ENCODE results near the gene SYT10. TPM values are rescaled to one million over a fixed set of nuclear protein-coding genes. Genes with fewer than 3 reads are reported as not detected.

Gene SYT10
- total and polyA plus RNA-seq, 4 donors, result 0.08 to 0.84 (median 0.13) TPM

DNA sequence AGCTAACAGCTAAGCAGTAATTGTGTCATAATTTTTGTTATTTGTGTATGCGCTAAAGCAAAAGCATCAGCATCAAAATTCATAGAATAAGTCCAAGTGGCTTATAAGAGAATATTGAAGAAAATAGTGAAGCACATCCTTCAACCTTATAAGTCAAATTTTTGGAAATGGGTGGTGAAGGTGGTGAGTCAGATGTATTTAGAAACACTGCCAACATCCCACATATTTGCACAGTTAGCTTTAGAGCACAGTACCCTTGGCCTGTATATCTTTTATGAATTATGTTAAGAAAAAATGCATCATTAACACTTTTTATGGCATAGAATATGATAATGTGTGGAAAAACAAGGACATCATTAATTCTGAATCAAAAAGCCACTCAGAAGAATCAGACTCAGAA is 8.0 kb downstream of the SYT10 start:
- H3K36me3 ChIP-seq (ENCODE audit: control insufficient read depth in 4 of 4, insufficient read depth in 3 of 4, low read depth in 1 of 4, low read length in 3 of 4), result no peaks in the 10 kb centered on the region
- peaks cover 0 to 6% (median under 1%) of the 10 kb centered on the region in 4 donors for H3K27me3 ChIP-seq (ENCODE audit: control insufficient read depth in 4 of 4, insufficient read depth in 4 of 4, low read length in 3 of 4)
- no peak for DNase-seq (ENCODE audit: low spot score)
- H3K4me3 ChIP-seq (ENCODE audit: low read depth in 1 of 3, low read length in 3 of 3), result no peak overlapping the region
- WGBS, result 98% methylated on average over 1 of the region's 1 CpG
- no peak for TF ChIP-seq EGR1 (IDR thresholded peaks at IDR 0.05; ENCODE audit: low read depth in 2 of 2)
- no peak for TF ChIP-seq GABPA (IDR thresholded peaks at IDR 0.05 in 1 of 2, conservative IDR thresholded peaks at IDR 0.05 in 1 of 2)
- no peak for TF ChIP-seq YY1 (IDR thresholded peaks at IDR 0.05)
- TF ChIP-seq FOXA2 (IDR thresholded peaks at IDR 0.05), result no peak
- TF ChIP-seq, protein P1, sequence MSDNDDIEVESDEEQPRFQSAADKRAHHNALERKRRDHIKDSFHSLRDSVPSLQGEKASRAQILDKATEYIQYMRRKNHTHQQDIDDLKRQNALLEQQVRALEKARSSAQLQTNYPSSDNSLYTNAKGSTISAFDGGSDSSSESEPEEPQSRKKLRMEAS (IDR thresholded peaks at IDR 0.05), result no peak
- TF ChIP-seq JUND (IDR thresholded peaks at IDR 0.05), result no peak
- no peak for TF ChIP-seq HNF4A (conservative IDR thresholded peaks at IDR 0.05)
- no peaks in the 10 kb centered on the region for H3K4me1 ChIP-seq (ENCODE audit: control insufficient read depth in 4 of 4, insufficient read depth in 4 of 4, low read length in 3 of 4)
- no peaks in the 10 kb centered on the region for H3K9me3 ChIP-seq (ENCODE audit: control insufficient read depth in 4 of 4, low read length in 3 of 4)
- H3K27ac ChIP-seq (ENCODE audit: low read depth in 1 of 2, low read length in 2 of 2), result no peak overlapping the region
- H3K9ac ChIP-seq (ENCODE audit: low read depth in 1 of 2, low read length in 2 of 2), result no peak overlapping the region

DNA sequence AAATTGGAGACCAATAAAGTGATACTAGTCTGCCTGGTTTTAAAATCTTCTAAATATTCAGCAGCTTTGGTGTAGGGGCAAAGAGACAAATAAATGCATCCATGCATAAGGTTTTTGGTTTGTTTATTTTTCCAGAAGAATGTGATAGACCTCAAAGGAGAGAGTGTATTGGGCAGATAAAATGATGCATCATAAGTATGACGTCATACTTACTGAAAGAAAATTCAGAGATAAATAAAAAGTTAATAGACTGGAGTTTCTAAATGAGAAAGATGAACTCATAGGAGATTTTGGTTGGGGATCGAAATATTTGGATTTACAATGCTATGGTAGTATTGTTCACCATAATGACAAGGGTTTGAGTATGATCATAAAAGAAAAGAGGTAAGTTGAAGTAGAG is 10.2 kb downstream of the SYT10 start:
- Histone ChIP-seq H3K27ac (ENCODE audit: low read depth in 1 of 2, low read length in 2 of 2) (no peak overlapping the region), H3K4me1 (ENCODE audit: control insufficient read depth in 4 of 4, insufficient read depth in 4 of 4, low read length in 3 of 4) (no peaks in the 10 kb centered on the region), H3K9me3 (ENCODE audit: control insufficient read depth in 4 of 4, low read length in 3 of 4) (no peaks in the 10 kb centered on the region), H3K9ac (ENCODE audit: low read depth in 1 of 2, low read length in 2 of 2) (no peak overlapping the region), H3K4me3 (ENCODE audit: low read depth in 1 of 3, low read length in 3 of 3) (no peak overlapping the region), H3K36me3 (ENCODE audit: control insufficient read depth in 4 of 4, insufficient read depth in 3 of 4, low read depth in 1 of 4, low read length in 3 of 4) (no peaks in the 10 kb centered on the region), H3K27me3 (ENCODE audit: control insufficient read depth in 4 of 4, insufficient read depth in 4 of 4, low read length in 3 of 4) (peaks cover 0 to 2% (median under 1%) of the 10 kb centered on the region in 4 donors)
- 60% methylated on average over 2 of the region's 2 CpGs for WGBS
- TF ChIP-seq HNF4G (IDR thresholded peaks at IDR 0.05) (no peak), EGR1 (IDR thresholded peaks at IDR 0.05; ENCODE audit: low read depth in 2 of 2) (no peak), RXRA (IDR thresholded peaks at IDR 0.05) (no peak), YY1 (IDR thresholded peaks at IDR 0.05) (no peak), HNF4A (conservative IDR thresholded peaks at IDR 0.05) (no peak), JUND (IDR thresholded peaks at IDR 0.05) (no peak), RAD21 (IDR thresholded peaks at IDR 0.05) (no peak), GABPA (IDR thresholded peaks at IDR 0.05 in 1 of 2, conservative IDR thresholded peaks at IDR 0.05 in 1 of 2) (no peak), NR2F2 (IDR thresholded peaks at IDR 0.05) (no peak), TAF1 (conservative IDR thresholded peaks at IDR 0.05) (no peak)
- TF ChIP-seq, protein P2, sequence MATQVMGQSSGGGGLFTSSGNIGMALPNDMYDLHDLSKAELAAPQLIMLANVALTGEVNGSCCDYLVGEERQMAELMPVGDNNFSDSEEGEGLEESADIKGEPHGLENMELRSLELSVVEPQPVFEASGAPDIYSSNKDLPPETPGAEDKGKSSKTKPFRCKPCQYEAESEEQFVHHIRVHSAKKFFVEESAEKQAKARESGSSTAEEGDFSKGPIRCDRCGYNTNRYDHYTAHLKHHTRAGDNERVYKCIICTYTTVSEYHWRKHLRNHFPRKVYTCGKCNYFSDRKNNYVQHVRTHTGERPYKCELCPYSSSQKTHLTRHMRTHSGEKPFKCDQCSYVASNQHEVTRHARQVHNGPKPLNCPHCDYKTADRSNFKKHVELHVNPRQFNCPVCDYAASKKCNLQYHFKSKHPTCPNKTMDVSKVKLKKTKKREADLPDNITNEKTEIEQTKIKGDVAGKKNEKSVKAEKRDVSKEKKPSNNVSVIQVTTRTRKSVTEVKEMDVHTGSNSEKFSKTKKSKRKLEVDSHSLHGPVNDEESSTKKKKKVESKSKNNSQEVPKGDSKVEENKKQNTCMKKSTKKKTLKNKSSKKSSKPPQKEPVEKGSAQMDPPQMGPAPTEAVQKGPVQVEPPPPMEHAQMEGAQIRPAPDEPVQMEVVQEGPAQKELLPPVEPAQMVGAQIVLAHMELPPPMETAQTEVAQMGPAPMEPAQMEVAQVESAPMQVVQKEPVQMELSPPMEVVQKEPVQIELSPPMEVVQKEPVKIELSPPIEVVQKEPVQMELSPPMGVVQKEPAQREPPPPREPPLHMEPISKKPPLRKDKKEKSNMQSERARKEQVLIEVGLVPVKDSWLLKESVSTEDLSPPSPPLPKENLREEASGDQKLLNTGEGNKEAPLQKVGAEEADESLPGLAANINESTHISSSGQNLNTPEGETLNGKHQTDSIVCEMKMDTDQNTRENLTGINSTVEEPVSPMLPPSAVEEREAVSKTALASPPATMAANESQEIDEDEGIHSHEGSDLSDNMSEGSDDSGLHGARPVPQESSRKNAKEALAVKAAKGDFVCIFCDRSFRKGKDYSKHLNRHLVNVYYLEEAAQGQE (IDR thresholded peaks at IDR 0.05), result no peak
- TF ChIP-seq, protein P1 (IDR thresholded peaks at IDR 0.05), result no peak
- TF ChIP-seq, protein P3, sequence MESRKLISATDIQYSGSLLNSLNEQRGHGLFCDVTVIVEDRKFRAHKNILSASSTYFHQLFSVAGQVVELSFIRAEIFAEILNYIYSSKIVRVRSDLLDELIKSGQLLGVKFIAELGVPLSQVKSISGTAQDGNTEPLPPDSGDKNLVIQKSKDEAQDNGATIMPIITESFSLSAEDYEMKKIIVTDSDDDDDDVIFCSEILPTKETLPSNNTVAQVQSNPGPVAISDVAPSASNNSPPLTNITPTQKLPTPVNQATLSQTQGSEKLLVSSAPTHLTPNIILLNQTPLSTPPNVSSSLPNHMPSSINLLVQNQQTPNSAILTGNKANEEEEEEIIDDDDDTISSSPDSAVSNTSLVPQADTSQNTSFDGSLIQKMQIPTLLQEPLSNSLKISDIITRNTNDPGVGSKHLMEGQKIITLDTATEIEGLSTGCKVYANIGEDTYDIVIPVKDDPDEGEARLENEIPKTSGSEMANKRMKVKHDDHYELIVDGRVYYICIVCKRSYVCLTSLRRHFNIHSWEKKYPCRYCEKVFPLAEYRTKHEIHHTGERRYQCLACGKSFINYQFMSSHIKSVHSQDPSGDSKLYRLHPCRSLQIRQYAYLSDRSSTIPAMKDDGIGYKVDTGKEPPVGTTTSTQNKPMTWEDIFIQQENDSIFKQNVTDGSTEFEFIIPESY (IDR thresholded peaks at IDR 0.05), result no peak
- TF ChIP-seq, protein P4, sequence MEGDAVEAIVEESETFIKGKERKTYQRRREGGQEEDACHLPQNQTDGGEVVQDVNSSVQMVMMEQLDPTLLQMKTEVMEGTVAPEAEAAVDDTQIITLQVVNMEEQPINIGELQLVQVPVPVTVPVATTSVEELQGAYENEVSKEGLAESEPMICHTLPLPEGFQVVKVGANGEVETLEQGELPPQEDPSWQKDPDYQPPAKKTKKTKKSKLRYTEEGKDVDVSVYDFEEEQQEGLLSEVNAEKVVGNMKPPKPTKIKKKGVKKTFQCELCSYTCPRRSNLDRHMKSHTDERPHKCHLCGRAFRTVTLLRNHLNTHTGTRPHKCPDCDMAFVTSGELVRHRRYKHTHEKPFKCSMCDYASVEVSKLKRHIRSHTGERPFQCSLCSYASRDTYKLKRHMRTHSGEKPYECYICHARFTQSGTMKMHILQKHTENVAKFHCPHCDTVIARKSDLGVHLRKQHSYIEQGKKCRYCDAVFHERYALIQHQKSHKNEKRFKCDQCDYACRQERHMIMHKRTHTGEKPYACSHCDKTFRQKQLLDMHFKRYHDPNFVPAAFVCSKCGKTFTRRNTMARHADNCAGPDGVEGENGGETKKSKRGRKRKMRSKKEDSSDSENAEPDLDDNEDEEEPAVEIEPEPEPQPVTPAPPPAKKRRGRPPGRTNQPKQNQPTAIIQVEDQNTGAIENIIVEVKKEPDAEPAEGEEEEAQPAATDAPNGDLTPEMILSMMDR (IDR thresholded peaks at IDR 0.05; ENCODE audit: low read depth, low read length, missing input control), result no peak
- TF ChIP-seq, protein P5, sequence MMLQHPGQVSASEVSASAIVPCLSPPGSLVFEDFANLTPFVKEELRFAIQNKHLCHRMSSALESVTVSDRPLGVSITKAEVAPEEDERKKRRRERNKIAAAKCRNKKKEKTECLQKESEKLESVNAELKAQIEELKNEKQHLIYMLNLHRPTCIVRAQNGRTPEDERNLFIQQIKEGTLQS (IDR thresholded peaks at IDR 0.05), result no peak
- no peak for DNase-seq (ENCODE audit: low spot score)

Data from liver (tissue), 9 donors.